ENCODE measurements around the gene SWI5.
"Not testable (repeated sequence)": the region's sequence is repeated elsewhere in the genome, so short reads cannot be mapped to it uniquely, and the experiment has no call there.

SWI5 gene

GRCh38 chr9:128279088-128280073, 3.3 kb downstream of the SWI5 start:
- not testable (repeated sequence) for DNase-seq

DNA sequence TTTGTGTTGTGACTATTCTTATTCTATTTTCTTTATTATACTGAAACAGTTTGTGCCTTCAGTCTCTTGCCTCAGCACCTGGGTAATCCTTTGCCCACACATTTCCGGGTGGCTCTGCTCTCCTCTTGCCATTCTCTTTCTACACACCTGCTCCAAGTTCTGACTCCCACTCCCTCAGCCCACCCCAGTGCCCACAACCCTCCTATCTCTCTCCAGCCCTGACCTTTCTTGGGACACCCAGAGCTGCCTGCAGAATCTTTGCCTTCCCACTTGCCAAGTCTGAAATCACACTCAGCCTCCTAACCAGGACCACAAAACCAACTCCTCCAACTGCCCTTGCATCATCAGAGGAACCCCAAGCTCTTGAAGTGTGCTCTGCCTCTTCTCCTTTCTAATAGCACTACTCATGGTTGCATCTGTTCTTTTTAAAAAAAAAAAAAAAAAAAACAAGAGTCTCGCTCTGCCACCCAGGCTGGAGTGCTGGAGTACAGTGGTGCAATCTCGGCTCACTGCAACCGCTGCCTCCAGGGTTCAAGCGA, 4.1 kb downstream of the SWI5 start:
- DNase-seq: no peak

- no peak for DNase-seq
Measured at GRCh38 chr9:128282500-128282899, 6.4 kb downstream of the SWI5 start.

- no peak for DNase-seq
Measured at GRCh38 chr9:128285033-128285784, 9.1 kb downstream of the SWI5 start.

GRCh38 chr9:128286440-128286839, 10.4 kb downstream of the SWI5 start:
- no peak for DNase-seq

DNA sequence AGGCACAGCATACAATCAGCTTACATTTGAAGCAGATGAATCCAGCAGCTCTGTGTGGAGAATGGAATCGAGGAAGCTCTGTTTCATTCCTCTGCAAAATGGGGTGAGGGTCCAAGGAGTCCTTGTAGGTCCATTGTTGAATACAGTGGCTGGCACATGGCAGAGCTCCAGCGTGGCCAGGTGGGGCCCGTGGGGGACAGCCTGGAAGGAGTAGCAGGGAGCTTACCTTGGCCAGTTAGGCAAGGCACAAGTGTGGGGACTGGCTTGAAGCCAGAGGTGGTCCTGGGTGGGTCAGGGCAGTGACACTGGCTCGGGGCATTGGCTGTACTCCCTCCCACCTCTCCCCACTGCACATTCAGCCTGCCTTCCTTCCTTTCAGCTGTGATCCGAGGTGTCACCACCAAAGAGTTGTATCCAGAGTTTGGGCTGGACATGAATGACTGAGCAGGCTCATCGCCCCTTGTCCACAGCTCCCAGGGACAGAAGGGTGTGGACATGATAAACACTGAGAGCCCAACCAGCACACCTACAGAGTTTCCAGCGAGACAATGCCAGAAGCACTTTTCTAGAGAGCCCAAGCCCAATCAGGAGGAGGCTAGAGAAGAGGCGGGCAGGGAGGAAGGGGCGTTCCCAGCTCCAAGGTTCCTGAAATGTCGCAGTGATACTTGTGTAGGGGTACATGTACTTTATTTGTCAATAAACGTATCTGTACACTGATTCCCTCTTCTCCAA, 12.4 kb downstream of the SWI5 start:
- no peak for DNase-seq

DNA sequence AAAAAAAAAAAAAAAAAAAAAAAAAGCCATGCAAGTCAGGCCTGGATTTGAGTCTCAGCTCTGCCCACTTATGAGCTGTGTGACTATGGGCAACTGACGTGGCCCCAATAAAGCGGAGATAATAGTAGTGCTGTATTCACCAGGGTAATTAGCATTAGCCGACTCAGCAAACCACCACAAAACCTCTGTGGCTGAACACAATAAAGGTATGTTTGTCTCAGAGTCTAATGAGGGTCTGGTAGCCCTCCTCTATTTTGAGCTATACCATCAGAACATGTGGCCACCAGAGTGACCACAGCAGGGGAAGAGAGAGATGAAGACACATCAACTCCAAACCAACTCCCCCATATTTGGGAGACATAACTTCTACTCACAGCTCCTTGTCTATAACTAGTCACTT, 15.9 kb downstream of the SWI5 start:
- DNase-seq: no peak

- DNase-seq: no peak
Measured at GRCh38 chr9:128293091-128293490, 17.0 kb downstream of the SWI5 start.

DNA sequence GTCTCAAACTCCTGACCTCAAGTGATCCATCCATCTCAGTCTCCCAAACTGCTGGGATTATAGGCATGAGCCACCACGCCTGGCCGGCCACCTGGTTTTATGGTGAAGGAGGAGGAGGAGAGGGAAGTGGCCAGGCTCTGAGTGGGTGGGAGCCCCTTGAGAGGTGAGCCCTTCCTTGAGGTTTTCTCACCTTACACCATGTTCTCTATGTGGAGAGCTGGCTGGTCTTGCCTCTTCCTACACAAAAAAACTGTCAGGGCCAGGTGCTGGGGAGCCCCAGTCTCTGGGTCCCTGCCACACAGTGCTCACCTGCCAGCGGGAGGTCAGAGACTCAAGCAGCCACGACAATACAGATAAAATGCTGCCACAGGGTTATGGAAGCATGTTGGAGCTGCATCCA, 18.1 kb downstream of the SWI5 start:
- no peak for DNase-seq

DNA sequence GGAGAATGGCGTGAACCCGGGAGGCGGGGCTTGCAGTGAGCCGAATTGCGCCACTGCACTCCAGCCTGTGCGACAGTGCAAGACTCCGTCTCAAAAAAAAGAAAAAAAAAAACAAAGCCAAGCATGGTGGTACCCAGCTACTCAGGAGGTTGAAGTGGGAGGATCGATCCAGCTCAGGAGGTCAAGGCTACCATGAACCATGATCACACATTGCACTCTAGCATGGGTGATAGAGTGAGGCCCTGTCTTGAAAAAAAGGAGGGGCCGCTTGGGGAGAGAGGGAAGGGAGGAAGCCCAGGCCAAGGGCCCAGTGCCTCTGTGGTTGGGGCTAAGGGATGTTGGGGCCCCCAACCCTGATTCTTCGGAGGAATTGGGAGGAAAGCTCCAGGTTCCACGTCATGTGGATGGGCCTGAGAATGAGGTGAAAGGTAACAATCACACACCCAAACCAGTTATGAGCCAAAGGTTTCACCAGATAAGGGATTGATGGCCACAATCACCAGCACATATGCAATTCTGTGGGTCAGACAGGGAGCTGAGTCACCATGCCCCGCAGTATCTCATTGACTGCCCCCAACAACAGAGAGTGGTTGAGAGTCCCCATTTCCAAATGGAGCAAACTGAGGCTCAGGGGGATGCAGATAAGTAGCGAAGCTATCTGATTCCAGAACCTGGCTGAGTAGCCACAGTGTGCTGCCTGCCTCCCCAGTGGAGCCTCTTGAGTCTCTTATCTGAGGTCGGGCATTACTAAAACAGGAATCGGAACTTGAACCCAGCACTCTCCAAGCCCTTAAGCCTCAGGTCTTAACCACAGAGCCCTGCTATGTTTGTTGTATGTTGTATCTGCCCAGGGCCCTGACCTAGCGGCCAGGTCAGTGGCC, 20.5 kb downstream of the SWI5 start:
- no peak for DNase-seq

- no peak for DNase-seq
Measured at GRCh38 chr9:128297221-128297773, 21.2 kb downstream of the SWI5 start.

- DNase-seq: no peak
Measured at GRCh38 chr9:128298535-128299482, 22.7 kb downstream of the SWI5 start.

DNA sequence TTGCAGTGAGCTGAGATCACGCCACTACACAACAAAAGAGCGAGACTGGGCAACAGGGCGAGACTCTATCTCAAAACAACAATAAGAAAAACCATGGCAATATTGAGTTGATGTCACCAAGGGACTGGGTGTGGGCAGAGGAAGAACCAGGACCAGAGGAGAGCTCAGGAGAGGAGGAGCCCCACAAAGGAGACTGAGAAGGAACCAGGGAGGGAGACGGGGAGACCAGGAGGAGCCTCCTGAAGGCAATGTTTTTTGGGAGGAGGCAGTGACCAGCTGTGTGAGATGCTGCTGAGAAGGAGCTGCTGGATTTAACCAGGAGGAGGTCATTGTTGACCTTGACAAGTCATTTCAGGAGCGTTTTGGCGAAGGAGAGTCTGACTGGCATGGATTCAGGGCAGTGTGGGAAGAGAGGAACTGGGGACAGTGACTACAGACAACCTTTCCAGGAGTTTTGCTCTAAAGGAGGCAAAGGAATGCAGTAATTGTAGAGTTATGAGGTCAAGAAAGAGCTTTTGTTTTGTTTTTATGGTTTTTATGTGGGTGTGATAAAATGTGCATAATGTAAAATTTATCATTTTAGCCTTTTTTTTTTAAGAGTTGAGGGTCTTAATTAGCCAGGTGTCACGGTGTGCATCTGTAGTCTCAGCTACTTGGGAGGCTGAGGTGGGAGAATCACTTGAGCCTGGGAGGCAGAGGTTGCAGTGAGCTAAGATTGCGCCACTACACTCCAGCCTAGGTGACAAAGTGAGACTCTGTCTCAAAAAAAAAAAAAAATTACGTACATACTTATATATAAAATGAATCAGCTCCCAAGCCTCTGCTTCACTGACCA, 28.3 kb downstream of the SWI5 start:
- no peak for DNase-seq

- DNase-seq: no peak
Measured at GRCh38 chr9:128304971-128305288, 28.9 kb downstream of the SWI5 start.

- DNase-seq: no peak
Measured at GRCh38 chr9:128309551-128309950, 33.5 kb downstream of the SWI5 start.

GRCh38 chr9:128310461-128310860, 34.4 kb downstream of the SWI5 start:
- DNase-seq: no peak

- DNase-seq: no peak
Measured at GRCh38 chr9:128314697-128315096, 38.6 kb downstream of the SWI5 start.

- DNase-seq: no peak
Measured at GRCh38 chr9:128316421-128316820, 40.3 kb downstream of the SWI5 start.

- no peak for DNase-seq
Measured at GRCh38 chr9:128317629-128318028, 41.6 kb downstream of the SWI5 start.

- DNase-seq: no peak
Measured at GRCh38 chr9:128321343-128321742, 45.3 kb downstream of the SWI5 start.
